Hematopoietic multipotent progenitor cell treated with erythropoietin and hydrocortisone succinate and interleukin-3 and kit ligand, for 8 days (in vitro differentiated cells): Measurements from ENCODE around the gene UPK1B.
"Not testable (repeated sequence)": the region's sequence is repeated elsewhere in the genome, so short reads cannot be mapped to it uniquely, and the experiment has no call there.

ENCODE experiments used
- DNase-seq: peaks from one replicate; pipeline ENCODE4 v3.0.0-alpha.2; 2015

UPK1B gene

GRCh38 chr3:119173325-119173724 is at the start of gene UPK1B:
Gene UPK1B, plus strand, starts transcription at chr3:119173598. Its CDS starts 13,144 bp downstream, at chr3:119186742.
- DNase-seq: no peak

- DNase-seq: no peak
Observed at GRCh38 chr3:119125342-119125741, 48.1 kb upstream of the UPK1B start.

GRCh38 chr3:119125742-119126504 is 47.5 kb upstream of the UPK1B start:
- no peak for DNase-seq

- not testable (repeated sequence) for DNase-seq
Observed at GRCh38 chr3:119130291-119130690, 43.1 kb upstream of the UPK1B start.

- DNase-seq: not testable (repeated sequence)
Observed at GRCh38 chr3:119132291-119132690, 41.1 kb upstream of the UPK1B start.

GRCh38 chr3:119139360-119139759 is 34.0 kb upstream of the UPK1B start:
- DNase-seq: not testable (repeated sequence)

- no peak for DNase-seq
Observed at GRCh38 chr3:119140466-119140865, 32.9 kb upstream of the UPK1B start.

- no peak for DNase-seq
Observed at GRCh38 chr3:119145128-119145499, 28.3 kb upstream of the UPK1B start.

GRCh38 chr3:119145500-119146167 is 27.8 kb upstream of the UPK1B start, which contains the start of gene TEX55:
Gene TEX55, plus strand, starts transcription at chr3:119146165. Its CDS starts 25 bp downstream, at chr3:119146190.
- peak; percentile 54 for DNase-seq

- no peak for DNase-seq
Observed at GRCh38 chr3:119146578-119147375, 26.6 kb upstream of the UPK1B start.

GRCh38 chr3:119147494-119147893 is 25.9 kb upstream of the UPK1B start:
- no peak for DNase-seq

- no peak for DNase-seq
Observed at GRCh38 chr3:119148493-119149180, 24.8 kb upstream of the UPK1B start.

GRCh38 chr3:119149484-119149883 is 23.9 kb upstream of the UPK1B start:
- DNase-seq: no peak

- DNase-seq: no peak
Observed at GRCh38 chr3:119156868-119157267, 16.5 kb upstream of the UPK1B start.

- DNase-seq: no peak
Observed at GRCh38 chr3:119157971-119158370, 15.4 kb upstream of the UPK1B start.

- DNase-seq: no peak
Observed at GRCh38 chr3:119160361-119160760, 13.0 kb upstream of the UPK1B start.

- no peak for DNase-seq
Observed at GRCh38 chr3:119160815-119161214, 12.6 kb upstream of the UPK1B start.

- no peak for DNase-seq
Observed at GRCh38 chr3:119161240-119161639, 12.2 kb upstream of the UPK1B start.

- DNase-seq: not testable (repeated sequence)
Observed at GRCh38 chr3:119164745-119165144, 8.7 kb upstream of the UPK1B start.

- no peak for DNase-seq
Observed at GRCh38 chr3:119170821-119171220, 2.6 kb upstream of the UPK1B start.

GRCh38 chr3:119175872-119176756 is 2.7 kb downstream of the UPK1B start:
- DNase-seq: no peak

GRCh38 chr3:119176778-119177177 is 3.4 kb downstream of the UPK1B start:
- no peak for DNase-seq
